ENCODE results near the gene CDC16.

The CDC16 gene

GRCh38 chr13:114229506-114229905, 5.2 kb upstream of the CDC16 start:
- Histone ChIP-seq H3K4me1 (ENCODE audit: control insufficient read depth, insufficient read depth, low read length) (no peaks in the 10 kb centered on the region), H3K4me3 (ENCODE audit: low read length) (no peak overlapping the region), H3K9ac (ENCODE audit: low read length) (no peak overlapping the region), H3K9me3 (ENCODE audit: control insufficient read depth, low read length) (no peaks in the 10 kb centered on the region), H3K27me3 (ENCODE audit: control insufficient read depth, insufficient read depth, low read length) (peaks cover 46% of the 10 kb centered on the region), H3K36me3 (ENCODE audit: control insufficient read depth, insufficient read depth, low read length) (no peaks in the 10 kb centered on the region)

DNA sequence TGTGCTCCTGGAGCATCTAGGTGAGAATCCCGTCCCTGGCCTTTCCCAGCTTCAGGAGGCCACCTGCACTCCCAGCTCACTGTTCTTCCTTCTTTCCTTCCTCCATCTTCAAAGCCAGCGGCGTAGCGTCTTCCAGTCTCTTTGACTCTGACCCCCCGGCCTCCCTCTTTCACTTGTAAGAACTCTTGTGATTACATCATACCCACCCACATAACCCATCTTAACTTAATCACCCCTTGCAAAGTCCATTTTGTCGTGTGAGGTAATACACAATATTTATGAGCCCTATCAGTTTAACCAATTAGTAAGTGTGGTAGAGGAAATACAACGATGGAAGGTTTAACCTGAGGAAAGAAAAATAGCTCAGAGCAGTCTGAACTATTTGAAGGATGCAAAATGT, 4.6 kb upstream of the CDC16 start:
- Histone ChIP-seq H3K9me3 (ENCODE audit: control insufficient read depth, low read length) (no peaks in the 10 kb centered on the region), H3K27me3 (ENCODE audit: control insufficient read depth, insufficient read depth, low read length) (peaks cover 46% of the 10 kb centered on the region), H3K36me3 (ENCODE audit: control insufficient read depth, insufficient read depth, low read length) (no peaks in the 10 kb centered on the region), H3K4me1 (ENCODE audit: control insufficient read depth, insufficient read depth, low read length) (no peaks in the 10 kb centered on the region), H3K4me3 (ENCODE audit: low read length) (no peak overlapping the region), H3K9ac (ENCODE audit: low read length) (no peak overlapping the region)

GRCh38 chr13:114230575-114230974, 4.1 kb upstream of the CDC16 start:
- no peaks in the 10 kb centered on the region for H3K4me1 ChIP-seq (ENCODE audit: control insufficient read depth, insufficient read depth, low read length)
- H3K4me3 ChIP-seq (ENCODE audit: low read length) = no peak overlapping the region
- H3K27me3 ChIP-seq (ENCODE audit: control insufficient read depth, insufficient read depth, low read length) = peaks cover 46% of the 10 kb centered on the region
- H3K36me3 ChIP-seq (ENCODE audit: control insufficient read depth, insufficient read depth, low read length) = no peaks in the 10 kb centered on the region
- no peak overlapping the region for H3K9ac ChIP-seq (ENCODE audit: low read length)
- no peaks in the 10 kb centered on the region for H3K9me3 ChIP-seq (ENCODE audit: control insufficient read depth, low read length)

GRCh38 chr13:114231886-114232285, 2.8 kb upstream of the CDC16 start:
- Histone ChIP-seq H3K36me3 (ENCODE audit: control insufficient read depth, insufficient read depth, low read length) (no peaks in the 10 kb centered on the region), H3K4me3 (ENCODE audit: low read length) (no peak overlapping the region), H3K27me3 (ENCODE audit: control insufficient read depth, insufficient read depth, low read length) (peaks cover 45% of the 10 kb centered on the region), H3K9ac (ENCODE audit: low read length) (no peak overlapping the region), H3K4me1 (ENCODE audit: control insufficient read depth, insufficient read depth, low read length) (no peaks in the 10 kb centered on the region), H3K9me3 (ENCODE audit: control insufficient read depth, low read length) (no peaks in the 10 kb centered on the region)

- no peaks in the 10 kb centered on the region for H3K36me3 ChIP-seq (ENCODE audit: control insufficient read depth, insufficient read depth, low read length)
- no peak overlapping the region for H3K4me3 ChIP-seq (ENCODE audit: low read length)
- H3K9me3 ChIP-seq (ENCODE audit: control insufficient read depth, low read length) = no peaks in the 10 kb centered on the region
- H3K27me3 ChIP-seq (ENCODE audit: control insufficient read depth, insufficient read depth, low read length) = peaks cover 22% of the 10 kb centered on the region
- H3K9ac ChIP-seq (ENCODE audit: low read length) = peak overlapping the region; percentile 78
- H3K4me1 ChIP-seq (ENCODE audit: control insufficient read depth, insufficient read depth, low read length) = no peaks in the 10 kb centered on the region
Measured at GRCh38 chr13:114234266-114234644, 442 bp upstream of the CDC16 start.

DNA sequence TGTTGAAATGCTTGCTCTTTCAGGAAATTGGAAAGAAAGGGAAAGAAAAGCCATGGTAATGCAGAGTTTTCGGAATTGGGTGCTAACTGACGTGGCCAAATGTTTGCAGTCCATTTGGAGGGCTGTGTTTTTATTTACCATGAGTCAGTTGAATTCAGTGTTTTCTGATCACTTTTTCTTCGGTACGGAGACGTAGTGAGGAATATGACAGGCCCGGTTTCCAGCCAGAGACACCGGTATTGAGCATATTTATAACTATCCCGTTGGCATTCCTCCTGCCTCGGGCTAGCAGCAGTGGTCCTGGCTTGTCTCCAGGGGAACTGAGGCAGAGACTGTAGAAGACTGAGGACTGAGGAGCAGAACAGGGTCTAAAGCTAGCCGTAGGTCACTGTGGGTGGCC, 1.0 kb downstream of the CDC16 start:
- Histone ChIP-seq H3K9me3 (ENCODE audit: control insufficient read depth, low read length) (no peaks in the 10 kb centered on the region), H3K27me3 (ENCODE audit: control insufficient read depth, insufficient read depth, low read length) (peaks cover 9% of the 10 kb centered on the region), H3K9ac (ENCODE audit: low read length) (peak overlapping the region; percentile 78), H3K4me3 (ENCODE audit: low read length) (peak overlapping the region; percentile 44), H3K36me3 (ENCODE audit: control insufficient read depth, insufficient read depth, low read length) (no peaks in the 10 kb centered on the region), H3K4me1 (ENCODE audit: control insufficient read depth, insufficient read depth, low read length) (no peaks in the 10 kb centered on the region)

DNA sequence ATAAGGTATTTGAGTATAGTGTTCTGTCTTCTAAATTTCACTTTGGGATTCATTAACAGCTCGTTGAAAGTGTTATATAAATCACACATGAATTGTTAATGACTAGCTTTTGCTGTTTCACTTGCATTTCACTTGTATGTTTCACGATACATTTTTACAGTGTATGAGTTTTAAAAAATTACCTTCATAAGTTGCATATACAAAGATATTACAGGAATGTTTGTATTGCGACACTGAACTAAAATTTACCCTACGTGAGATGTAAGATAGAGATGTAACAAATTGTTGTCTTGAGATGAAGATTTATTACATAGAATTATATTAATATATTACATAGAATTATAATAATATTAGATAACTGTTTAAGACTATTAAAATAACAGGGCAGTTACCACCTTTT, 1.5 kb downstream of the CDC16 start:
- Histone ChIP-seq H3K4me1 (ENCODE audit: control insufficient read depth, insufficient read depth, low read length) (no peaks in the 10 kb centered on the region), H3K9me3 (ENCODE audit: control insufficient read depth, low read length) (no peaks in the 10 kb centered on the region), H3K27me3 (ENCODE audit: control insufficient read depth, insufficient read depth, low read length) (peaks cover 6% of the 10 kb centered on the region), H3K9ac (ENCODE audit: low read length) (no peak overlapping the region), H3K36me3 (ENCODE audit: control insufficient read depth, insufficient read depth, low read length) (no peaks in the 10 kb centered on the region), H3K4me3 (ENCODE audit: low read length) (peak overlapping the region; percentile 44)

GRCh38 chr13:114237415-114238112, 2.9 kb downstream of the CDC16 start:
- Histone ChIP-seq H3K4me1 (ENCODE audit: control insufficient read depth, insufficient read depth, low read length) (no peaks in the 10 kb centered on the region), H3K36me3 (ENCODE audit: control insufficient read depth, insufficient read depth, low read length) (peaks cover 5% of the 10 kb centered on the region), H3K9ac (ENCODE audit: low read length) (no peak overlapping the region), H3K9me3 (ENCODE audit: control insufficient read depth, low read length) (no peaks in the 10 kb centered on the region), H3K4me3 (ENCODE audit: low read length) (no peak overlapping the region), H3K27me3 (ENCODE audit: control insufficient read depth, insufficient read depth, low read length) (peaks cover 3% of the 10 kb centered on the region)

GRCh38 chr13:114241918-114242317, 7.2 kb downstream of the CDC16 start:
- no peaks in the 10 kb centered on the region for H3K4me1 ChIP-seq (ENCODE audit: control insufficient read depth, insufficient read depth, low read length)
- H3K27me3 ChIP-seq (ENCODE audit: control insufficient read depth, insufficient read depth, low read length) = no peaks in the 10 kb centered on the region
- H3K9me3 ChIP-seq (ENCODE audit: control insufficient read depth, low read length) = no peaks in the 10 kb centered on the region
- H3K4me3 ChIP-seq (ENCODE audit: low read length) = no peak overlapping the region
- H3K36me3 ChIP-seq (ENCODE audit: control insufficient read depth, insufficient read depth, low read length) = peaks cover 9% of the 10 kb centered on the region
- H3K9ac ChIP-seq (ENCODE audit: low read length) = no peak overlapping the region

- no peaks in the 10 kb centered on the region for H3K9me3 ChIP-seq (ENCODE audit: control insufficient read depth, low read length)
- H3K4me3 ChIP-seq (ENCODE audit: low read length) = no peak overlapping the region
- H3K27me3 ChIP-seq (ENCODE audit: control insufficient read depth, insufficient read depth, low read length) = no peaks in the 10 kb centered on the region
- H3K4me1 ChIP-seq (ENCODE audit: control insufficient read depth, insufficient read depth, low read length) = no peaks in the 10 kb centered on the region
- no peak overlapping the region for H3K9ac ChIP-seq (ENCODE audit: low read length)
- H3K36me3 ChIP-seq (ENCODE audit: control insufficient read depth, insufficient read depth, low read length) = peaks cover 9% of the 10 kb centered on the region
Measured at GRCh38 chr13:114243971-114244370, 9.3 kb downstream of the CDC16 start.

- no peak overlapping the region for H3K9ac ChIP-seq (ENCODE audit: low read length)
- H3K4me1 ChIP-seq (ENCODE audit: control insufficient read depth, insufficient read depth, low read length) = no peaks in the 10 kb centered on the region
- H3K36me3 ChIP-seq (ENCODE audit: control insufficient read depth, insufficient read depth, low read length) = peaks cover 9% of the 10 kb centered on the region
- H3K4me3 ChIP-seq (ENCODE audit: low read length) = no peak overlapping the region
- H3K9me3 ChIP-seq (ENCODE audit: control insufficient read depth, low read length) = no peaks in the 10 kb centered on the region
- no peaks in the 10 kb centered on the region for H3K27me3 ChIP-seq (ENCODE audit: control insufficient read depth, insufficient read depth, low read length)
Measured at GRCh38 chr13:114244637-114245036, 9.9 kb downstream of the CDC16 start.

DNA sequence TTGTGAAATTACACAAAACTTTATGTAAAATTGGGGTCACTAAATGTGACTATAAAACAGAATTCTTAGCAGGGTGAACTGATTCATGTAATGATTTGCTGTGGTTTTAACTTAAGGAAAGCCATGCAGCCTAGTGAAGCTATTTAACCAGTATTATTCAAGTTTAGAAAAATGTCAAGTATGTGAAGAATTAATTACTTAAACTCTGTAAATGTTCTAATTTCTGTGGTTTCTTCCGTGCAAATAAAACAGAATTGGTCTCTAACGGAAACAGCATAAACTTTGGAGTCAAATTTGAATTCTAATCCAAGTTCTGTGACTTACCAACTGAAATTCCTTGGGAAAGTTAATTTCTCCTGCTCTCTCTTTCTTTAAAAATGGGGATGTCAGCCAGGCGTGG, 13.3 kb downstream of the CDC16 start:
- no peaks in the 10 kb centered on the region for H3K27me3 ChIP-seq (ENCODE audit: control insufficient read depth, insufficient read depth, low read length)
- peaks cover 12% of the 10 kb centered on the region for H3K36me3 ChIP-seq (ENCODE audit: control insufficient read depth, insufficient read depth, low read length)
- H3K4me1 ChIP-seq (ENCODE audit: control insufficient read depth, insufficient read depth, low read length) = no peaks in the 10 kb centered on the region
- H3K4me3 ChIP-seq (ENCODE audit: low read length) = no peak overlapping the region
- no peaks in the 10 kb centered on the region for H3K9me3 ChIP-seq (ENCODE audit: control insufficient read depth, low read length)
- H3K9ac ChIP-seq (ENCODE audit: low read length) = no peak overlapping the region

- Histone ChIP-seq H3K36me3 (ENCODE audit: control insufficient read depth, insufficient read depth, low read length) (peaks cover 12% of the 10 kb centered on the region), H3K9me3 (ENCODE audit: control insufficient read depth, low read length) (no peaks in the 10 kb centered on the region), H3K27me3 (ENCODE audit: control insufficient read depth, insufficient read depth, low read length) (no peaks in the 10 kb centered on the region), H3K4me3 (ENCODE audit: low read length) (no peak overlapping the region), H3K9ac (ENCODE audit: low read length) (no peak overlapping the region), H3K4me1 (ENCODE audit: control insufficient read depth, insufficient read depth, low read length) (no peaks in the 10 kb centered on the region)
Measured at GRCh38 chr13:114249077-114249476, 14.4 kb downstream of the CDC16 start.
